ENCODE results near the gene MYO1F.

DNA sequence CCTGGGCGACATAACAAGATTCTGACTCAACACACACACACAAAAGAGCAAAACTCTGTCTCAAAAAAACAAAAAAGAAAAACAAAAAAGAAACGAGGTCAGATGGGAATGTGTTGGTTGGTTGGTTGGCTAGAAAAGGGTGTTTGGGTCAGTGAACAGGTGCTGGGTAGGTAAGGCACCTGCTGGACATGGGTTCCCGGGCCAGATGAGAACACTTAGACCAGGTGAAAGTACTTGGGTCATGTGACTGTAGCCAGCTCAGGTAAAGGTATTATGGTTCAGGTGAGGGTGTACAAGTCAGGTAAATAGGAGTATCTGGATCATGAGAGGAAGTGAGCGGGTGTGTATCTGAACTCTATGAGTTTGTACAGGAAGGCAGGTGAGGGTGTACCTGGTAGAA lies 48.7 kb downstream of the MYO1F start:
- no peak for TF ChIP-seq CTCF (IDR thresholded peaks at IDR 0.05)
- no peak for TF ChIP-seq EZH2 (IDR thresholded peaks at IDR 0.05; ENCODE audit: borderline replicate concordance, insufficient read depth, low read depth, low read length, poor library complexity, severe bottlenecking)

Measured in B cell (primary cell).